ENCODE results near the gene PRR5L.

Gene PRR5L, protein sequence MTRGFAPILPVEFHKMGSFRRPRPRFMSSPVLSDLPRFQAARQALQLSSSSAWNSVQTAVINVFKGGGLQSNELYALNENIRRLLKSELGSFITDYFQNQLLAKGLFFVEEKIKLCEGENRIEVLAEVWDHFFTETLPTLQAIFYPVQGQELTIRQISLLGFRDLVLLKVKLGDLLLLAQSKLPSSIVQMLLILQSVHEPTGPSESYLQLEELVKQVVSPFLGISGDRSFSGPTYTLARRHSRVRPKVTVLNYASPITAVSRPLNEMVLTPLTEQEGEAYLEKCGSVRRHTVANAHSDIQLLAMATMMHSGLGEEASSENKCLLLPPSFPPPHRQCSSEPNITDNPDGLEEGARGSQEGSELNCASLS

DNA sequence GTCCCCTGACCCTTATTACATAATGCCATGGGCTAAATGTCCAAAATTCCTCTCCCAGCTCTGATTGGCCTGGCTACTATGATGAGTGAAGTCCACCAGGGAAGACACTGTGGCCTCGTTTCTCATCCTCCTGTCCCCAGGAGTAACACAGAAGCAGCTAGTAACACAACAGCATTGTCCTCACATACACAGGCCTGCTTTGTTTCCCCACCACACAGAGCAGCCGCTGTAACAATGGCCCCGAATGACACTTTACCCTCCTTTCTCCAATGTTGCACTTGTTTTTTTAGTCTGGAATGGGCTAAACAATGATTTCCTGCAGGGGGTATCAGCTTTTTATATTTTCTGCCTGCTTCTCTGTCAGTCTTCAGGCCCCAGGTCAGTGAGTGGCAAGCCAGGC is at the start of gene PRR5L:
PRR5L (plus strand) TSS at position 363 of the 400 bp plus-strand sequence. CDS start 104,834 bp downstream, outside the sequence.
- no peak for DNase-seq

DNA sequence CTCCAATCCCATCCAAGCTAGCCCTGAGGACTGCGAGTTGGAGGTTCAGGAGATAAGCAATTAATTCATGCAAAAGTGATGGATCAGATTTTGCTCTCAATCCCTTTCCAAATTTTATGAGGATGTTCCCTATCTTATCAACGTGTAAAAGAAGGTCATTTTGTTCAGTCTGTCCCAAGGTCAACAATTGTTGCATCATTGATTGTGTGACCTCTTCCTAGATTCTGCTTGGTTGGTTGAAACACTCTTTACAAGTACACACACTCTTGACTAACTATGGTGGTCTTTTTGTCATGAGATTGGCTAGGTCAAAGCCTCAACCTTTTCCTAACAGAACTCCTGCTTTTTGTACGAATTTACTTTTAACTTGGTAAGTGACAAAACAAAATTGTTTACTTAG is 48.6 kb upstream of the PRR5L start:
- no peak for DNase-seq

DNA sequence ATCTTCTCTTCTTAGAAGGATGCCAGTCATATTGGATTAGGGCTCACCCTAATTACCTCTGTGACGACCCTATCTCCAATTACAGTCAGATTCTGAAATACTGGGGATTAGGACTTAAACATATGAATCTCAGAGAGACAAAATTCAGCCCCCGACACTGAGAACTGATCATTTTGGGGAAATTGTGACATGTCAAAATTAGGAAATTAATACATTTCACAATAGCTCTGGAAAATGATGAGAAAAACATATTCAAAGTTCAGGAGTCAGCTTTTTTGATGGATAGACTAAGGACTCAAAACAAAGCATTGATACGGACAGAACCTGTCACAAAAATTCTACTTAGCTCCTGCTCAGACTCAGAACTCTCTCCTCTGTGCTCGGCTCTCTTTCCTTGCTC is 47.7 kb upstream of the PRR5L start:
- no peak for DNase-seq

DNA sequence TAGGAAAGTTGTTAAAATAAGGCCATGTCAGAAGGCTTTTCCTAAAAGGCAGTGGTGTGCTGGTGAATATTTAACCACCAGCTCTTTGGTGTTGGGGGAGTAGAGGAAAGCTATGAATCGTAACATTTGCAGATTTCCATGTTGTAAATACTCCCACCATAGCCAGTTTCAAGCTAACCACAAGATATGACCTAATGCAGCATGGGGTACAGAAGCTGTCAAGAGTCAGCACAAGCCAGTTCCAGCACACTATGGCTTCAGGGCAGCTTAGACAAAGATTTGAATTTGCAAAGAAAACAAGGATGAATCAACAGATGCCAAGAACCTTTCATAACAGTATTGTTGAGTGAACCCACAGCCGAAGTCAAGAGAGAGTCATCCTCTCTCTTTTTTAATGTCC is 46.8 kb upstream of the PRR5L start:
- DNase-seq = no peak

DNA sequence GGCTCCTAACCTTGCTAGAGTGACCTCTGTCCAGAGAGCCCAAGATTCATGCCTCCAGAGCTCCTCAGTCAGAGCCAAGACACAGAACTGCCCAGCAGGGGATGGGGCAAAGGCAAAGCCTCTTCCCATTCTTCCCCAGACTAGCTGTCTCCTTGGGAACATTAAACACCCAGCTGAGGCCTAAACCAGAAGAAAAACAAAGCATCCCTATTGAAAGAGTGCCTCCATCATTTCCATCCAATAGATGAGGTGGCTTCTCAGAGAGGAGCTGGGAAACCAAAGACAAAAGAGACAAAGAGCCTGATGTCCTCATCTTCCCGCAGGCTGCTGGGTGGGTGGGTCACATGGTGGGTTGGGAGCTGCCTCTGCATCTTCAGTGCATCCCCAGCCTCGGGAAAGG is 44.3 kb upstream of the PRR5L start:
- no peak for DNase-seq

DNA sequence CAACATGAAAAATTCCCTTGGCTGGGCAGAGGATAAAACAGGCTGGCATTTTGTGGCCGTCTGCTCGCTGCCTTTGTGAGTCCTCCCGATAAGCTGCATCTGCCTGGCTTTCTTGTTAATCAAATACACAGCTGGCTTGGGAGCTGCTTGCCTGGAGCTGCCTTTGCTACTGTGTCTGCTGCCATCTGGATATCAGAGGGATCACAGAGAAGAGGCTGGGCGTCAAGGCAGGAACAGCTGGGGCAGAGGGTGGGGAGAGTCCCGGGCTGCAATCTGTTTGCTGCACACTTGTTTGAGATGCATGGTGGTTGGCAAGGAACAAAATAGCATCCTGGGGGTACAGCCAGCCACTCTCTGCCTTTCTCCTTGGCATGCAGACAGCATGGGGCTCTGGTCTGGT is 42.9 kb upstream of the PRR5L start:
- no peak for DNase-seq

DNA sequence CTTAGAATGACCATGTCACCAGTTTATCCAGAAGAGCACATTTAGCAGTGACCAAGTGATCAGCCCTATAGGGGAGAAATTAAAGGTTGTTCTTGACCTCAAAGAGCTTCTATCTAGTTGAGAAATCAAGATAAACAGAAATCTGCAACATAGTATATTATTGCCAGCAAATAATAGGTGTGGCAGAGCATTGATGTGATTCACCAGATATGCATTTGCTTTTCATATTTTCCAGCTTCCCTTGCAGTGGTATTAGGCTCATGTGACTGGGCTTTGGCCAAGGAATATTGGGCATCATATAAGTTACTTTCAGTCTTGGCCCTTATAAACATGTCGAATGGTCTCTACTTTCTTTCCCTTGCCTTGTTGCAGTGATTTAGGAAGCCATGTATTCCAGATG is 41.4 kb upstream of the PRR5L start:
- no peak for DNase-seq

DNA sequence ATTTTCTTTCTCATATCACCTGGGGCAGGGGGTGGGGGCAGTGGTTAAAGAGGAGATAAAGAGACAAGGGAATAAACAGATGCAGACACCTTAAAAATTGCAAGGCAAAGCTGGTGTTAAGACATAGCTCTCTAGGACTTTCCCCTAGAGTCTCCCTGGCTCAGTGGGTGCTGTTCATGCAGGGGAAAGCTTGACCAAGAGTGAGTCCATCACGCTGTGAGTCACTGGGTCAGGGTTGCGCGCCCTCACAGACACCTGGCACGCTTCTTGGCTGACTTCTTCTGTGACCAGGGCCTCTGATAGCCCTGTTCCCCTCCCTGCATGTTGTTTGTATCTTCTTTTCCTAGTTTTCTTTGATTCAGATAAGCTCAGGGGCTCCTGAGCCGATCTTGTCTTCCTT is 38.7 kb upstream of the PRR5L start:
- DNase-seq = no peak

DNA sequence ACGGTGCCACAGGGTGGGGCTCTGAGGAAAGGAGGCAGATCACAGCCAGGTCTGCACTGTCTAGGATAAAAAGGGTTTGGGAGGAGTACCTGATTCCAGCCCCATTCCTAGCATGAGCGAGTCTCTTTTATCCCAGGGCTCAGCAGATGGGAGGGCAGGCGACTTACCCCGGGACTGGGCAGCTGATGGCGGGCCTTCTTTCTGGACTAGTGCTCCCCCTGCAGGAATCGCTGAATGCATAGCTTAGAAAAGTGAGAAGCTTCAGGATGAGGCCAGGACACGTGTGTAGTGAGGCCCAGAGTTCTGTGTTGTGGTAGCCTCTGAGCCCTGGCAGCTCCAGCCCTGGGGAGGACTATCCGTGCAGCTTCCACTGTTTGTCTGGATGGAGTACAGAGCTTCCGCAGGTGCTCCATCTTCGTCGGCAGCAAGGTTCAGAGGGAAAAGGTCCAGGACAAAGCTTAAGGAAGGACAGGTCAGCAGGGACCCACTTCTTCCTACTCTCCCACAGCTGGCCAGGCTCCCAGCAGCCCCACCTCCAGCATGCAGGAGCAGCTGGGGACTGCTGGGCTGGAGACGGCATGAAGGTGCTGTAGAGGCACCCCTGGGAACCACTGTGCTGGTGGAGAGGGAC is 37.2 kb upstream of the PRR5L start:
- DNase-seq = no peak

DNA sequence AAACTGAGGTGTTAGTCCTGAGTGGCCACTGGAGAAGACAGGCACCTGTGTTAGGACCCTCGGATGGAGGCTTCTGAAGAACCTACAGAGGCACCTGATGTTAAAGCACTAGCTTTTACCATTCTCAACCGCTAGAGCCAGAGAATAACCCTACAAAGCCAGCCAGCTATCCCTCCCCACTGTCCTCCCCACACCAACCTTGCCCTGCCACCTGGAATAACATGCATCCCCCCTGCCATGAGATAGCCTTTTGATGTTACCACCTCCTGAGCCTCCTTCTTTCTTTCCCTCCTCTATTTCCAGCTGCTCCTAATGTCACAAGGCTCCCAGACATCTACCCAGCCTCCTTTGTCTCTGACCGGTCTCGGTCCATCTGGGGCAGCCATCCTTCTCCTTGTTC is 35.0 kb upstream of the PRR5L start:
- DNase-seq = no peak

DNA sequence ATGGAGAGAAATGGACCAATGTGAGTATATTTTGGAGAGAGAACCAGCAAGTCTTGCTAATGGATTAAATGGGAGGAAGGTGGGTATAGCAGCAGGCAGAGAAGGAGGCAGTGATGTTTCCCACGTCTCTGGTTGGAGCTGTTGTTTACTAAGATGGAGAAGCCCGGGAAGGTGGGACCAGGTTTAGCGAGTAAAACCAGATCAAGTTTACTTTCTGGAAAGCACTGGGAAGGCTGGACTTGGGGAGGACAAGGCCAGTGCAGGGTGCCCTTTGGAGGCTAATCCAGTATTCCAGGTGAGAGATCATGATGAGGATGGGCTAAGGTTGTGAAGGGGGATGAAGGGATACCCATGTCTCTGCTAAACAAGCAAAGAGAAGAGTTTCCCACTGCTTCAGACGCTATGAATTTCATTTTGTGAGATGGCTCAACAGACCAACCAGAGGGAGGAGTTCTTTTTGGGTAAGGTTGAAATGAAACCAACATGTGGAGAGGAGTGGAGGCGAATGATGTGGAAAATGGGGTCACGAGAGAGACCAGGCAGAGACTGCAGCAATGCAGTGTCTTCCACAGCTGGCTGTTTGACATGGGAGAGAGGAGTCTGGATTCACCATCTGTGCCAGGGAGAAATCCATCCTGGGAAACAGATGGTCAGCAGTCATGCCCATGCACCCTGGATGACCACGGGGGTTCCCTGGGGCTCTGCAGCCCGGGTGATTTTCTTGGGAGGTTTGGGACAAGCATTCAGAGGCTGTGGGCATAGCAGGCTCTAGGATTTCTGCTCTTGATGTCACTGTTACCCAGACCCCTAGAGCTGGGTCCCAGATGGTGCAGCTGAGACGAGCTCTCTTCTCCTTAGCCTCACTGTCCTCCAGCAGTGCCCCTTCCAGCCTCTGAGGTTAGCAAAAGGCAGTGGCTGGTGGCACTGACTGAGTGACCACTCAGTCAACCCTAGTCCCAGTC is 31.8 kb upstream of the PRR5L start:
- DNase-seq = no peak

DNA sequence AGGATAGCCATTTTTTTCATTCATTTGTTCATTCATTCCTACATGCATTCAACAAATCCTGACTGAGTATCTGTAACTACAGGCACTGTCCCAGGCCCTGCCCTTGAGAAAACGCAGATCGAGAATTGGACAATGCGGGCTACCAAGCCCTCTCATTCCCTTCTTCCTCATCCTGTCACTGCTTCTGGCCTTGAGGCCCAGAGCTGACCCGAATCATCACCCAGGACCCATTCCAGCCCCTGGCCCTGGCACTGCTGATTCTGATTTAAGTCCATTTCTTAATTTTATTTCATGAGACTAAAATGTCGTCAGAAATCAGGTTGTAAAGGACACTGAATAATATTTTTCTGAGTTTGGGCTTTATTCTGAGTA is 31.1 kb upstream of the PRR5L start:
- no peak for DNase-seq

DNA sequence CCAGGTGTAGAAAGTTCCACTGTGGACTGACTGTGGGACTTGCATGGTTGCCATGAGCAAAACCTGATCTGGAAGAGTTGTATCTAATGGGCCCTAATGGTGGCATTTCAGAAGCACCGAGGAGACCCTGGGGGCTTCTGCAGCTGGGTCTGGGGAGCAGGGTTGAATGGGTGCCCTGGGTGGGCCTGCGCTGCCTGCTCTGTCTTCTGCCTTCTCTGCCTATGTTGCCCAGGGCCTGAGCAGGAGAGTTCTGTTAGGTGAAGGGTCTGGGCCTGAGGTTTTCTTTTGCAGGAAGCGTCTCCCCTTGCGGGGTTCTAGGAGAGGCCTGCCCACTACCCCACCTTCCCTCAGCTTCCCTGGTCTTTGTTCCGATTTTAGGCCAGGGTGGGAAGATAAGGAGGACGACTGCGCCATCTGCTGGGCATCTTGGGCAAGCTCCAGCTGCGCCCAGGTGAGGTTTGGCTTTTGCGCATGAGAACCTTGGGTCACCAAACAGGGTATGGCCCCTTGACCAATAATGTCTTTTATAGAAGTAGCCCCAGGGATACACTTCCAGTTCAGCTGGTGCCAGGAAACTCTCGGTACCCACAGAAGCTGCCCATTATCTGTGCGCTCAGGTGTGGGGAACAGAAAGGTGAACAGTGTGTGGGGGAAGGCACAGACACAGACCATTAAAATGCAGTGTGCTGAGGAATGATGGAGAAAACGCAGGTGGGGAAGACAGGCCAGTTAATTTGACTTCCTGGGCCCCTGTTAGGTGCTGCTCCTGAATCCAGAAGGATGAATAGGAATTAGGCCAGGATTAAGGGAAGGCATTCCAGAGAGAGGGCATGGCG is 30.1 kb upstream of the PRR5L start:
- peak; percentile 54 for DNase-seq

DNA sequence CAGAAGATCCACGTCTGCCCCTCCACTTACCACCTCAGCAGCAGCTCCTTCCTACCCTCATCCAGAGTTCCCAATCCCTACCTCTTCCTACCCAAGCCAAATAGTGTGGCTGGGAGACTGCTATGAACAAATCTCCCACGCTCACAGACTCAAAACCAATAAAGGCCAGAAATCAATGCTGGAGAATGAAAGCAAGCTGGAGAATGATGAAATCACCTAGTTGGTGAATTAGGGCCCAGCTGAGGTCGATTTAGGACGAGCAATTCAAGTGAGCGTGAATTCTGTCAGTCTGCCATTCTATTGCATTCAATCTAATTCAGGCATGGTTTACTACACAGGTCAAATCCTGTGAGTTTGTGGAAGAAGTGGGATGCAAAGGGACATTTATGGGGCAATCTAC is 29.3 kb upstream of the PRR5L start:
- no peak for DNase-seq

DNA sequence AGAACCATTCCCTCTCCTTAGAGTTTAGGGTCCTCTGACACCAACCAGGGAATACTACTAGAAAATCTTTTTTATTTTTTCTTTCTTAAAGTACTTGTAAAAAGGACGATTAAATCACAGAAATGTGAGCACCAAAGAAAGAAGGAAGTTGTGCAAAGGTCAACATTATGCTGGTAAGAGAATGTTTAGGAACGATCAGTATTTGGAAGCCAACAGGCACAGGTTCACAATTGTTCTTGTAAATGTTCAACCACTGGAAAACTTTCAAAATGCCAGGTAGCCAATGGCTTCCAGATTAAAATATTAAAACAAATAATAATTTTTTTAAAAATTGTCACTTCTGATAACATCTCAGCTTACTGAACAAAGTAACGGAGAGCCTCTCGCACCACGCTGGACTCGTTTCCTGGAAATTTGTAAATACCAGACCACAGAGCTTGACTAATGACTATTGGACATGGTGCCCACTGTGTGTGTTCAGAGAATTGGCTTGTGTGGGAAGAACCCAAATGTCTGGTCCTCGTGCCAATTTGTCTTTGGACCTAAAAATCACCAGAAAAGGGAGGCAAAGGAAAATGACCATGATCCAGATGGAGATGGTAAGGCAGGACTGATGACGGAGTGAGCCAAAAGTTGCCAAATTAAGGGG is 27.6 kb upstream of the PRR5L start:
- DNase-seq = no peak

DNA sequence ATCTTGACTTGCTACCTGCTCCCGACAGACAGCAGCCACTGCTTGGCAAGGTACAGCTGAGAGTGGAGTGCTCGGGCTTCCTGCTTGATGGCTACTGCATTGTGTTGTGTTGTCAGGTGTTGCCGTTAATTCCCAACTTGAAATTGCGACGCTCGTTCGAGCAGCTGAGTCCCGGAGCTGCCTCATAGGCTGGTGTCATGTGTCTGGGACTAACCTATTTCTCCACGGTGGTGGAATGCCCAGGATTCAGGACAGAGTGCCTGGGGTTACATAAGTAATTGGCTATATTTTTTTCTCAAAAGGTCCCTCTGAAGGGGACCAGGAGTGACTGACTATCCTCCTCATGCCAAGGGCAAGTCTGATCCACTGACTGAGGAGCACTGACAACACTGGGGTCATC is 25.4 kb upstream of the PRR5L start:
- DNase-seq = no peak

DNA sequence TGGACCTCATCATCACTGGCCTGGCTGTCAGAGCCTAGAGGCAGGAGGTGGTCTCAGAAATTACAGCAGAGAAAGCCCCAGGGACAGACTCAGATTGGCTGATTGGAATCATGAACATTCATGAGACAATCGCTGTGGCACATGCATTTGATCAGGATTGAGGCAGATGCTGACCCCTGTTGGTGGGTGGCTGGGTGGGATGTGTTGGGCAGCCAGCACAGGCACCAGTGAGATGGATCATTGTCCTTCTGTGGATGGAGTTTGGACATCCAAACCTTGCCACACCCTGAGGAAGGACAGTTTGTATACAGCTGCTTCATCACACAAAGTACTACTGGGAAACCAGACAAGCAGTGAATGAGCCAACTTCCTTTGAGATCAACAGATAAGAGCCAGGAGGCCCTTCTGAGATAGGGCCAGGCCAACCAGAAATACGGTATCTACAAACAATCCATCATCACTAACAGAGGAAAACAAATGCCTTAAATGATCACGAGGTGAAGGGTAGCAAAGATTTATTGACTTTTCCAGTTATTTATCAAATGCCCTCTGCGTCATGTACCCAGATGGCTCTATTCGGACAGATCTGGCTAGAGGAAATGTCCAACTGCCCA is 24.2 kb upstream of the PRR5L start:
- DNase-seq = no peak

DNA sequence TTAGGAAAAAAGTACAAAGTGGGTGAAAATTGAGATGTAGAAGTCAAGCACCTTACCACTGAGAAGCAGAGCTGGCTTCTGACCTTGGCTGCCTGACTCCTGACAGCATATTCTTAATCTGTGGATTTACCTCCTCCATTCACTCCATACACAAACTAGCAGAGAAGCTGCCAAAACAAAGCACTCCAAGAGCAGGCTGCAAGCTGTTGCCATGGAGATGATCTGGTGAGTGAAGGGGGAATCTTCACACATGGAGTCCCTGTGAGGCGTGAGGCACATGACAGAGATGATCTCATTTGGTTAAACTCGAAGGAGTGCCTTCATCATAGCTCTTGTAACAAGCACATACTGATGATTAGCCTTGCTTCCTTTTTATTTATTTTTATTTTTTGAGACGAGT is 23.0 kb upstream of the PRR5L start:
- DNase-seq = no peak

DNA sequence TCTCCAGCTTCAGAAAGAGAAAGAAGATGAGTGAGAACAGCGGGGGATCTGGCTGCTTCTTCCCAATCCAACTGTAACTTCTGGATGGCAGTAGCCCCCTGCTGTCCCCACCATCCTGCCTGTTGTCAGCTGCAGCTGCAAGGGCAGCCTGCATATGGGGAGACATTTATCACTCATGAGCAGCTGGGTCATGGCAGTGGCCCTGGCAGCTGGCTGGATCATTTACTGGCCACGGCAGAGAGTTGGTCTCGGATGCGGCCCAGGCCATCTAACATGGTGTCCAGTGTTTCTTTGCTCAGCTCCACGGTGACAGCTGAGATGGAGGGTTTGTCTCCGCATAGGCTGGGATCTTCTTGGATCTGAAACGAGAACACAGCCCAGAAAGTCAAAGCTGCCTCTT is 21.7 kb upstream of the PRR5L start:
- no peak for DNase-seq

DNA sequence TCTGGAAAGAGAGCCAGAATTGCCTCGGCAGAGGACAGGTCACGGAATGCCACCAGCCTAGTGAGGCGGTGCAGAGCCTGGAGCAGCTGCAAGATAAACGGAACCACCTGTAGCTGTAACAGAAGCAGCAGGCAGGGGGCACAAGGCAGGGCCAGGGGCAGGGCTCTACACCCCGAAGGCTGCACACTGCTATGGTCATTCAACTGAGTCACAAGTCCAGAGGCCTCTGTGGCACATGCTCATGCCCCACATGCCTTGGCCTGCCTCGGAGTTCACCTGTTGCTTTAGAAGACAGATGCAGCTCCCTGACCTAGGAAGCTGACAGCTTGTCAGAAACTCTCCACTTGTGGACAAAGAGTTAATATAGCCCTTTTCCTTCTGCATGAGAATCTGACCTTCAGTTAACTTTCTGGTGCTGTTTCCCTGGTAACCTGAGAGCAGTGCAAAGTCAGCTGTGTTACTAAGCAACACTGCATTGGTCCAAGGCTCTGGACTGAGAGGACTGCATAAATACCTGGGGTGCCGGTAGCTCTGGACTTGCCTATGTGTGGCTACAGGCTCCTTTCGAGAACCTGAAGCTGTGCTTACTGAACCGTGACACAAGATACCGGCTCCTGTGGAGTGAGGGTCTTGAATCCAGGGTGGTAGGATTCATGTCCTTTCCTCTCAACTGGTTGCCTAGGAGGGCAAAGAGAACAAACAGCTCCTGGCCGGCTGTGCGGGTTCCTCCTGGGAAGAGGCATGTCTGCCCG is 17.4 kb upstream of the PRR5L start:
- no peak for DNase-seq

DNA sequence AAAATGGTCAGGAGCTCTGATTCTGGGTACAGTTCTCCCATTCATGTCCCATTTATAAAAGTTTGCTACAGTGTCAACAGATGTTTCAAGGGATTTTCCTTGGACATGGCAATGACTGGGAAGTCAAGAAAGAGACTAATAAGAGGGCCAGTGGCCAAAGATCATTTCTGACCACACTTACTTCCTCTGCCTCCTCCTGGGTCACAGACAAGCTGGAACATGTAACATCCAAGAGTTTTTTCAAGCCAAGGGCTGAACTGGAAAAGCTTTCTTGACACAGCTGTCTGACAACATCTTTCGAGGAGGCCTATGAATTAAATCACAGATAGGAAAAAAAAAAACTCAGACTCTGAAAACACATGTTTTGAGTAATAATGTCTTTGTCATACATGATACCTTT is 15.6 kb upstream of the PRR5L start:
- DNase-seq = no peak

All from activated CD8-positive, alpha-beta memory T cell treated with anti-CD3 and anti-CD28 coated beads, Interleukin-2, amount 50 U/mL, for 4 hours (primary cell).